22Rv1 (cell line): ENCODE measurements around the gene MTFMT.

Experiments used
- H3K27ac ChIP-seq: fragments of 450-650 bp; 2 replicates; pipeline ENCODE4 v1.5.1; 2017
- ZFX ChIP-seq: fragments of 450-650 bp; IDR thresholded peaks from 2 replicates; pipeline ENCODE4 v1.6.1; 2017; ENCODE audit warnings: antibody characterized with exemption, borderline replicate concordance
- TF ChIP-seq, protein P1 (sequence below): fragments of 450-650 bp; IDR thresholded peaks from 2 replicates; pipeline ENCODE4 v1.5.1; 2017; ENCODE audit warnings: mild to moderate bottlenecking

The MTFMT gene

DNA sequence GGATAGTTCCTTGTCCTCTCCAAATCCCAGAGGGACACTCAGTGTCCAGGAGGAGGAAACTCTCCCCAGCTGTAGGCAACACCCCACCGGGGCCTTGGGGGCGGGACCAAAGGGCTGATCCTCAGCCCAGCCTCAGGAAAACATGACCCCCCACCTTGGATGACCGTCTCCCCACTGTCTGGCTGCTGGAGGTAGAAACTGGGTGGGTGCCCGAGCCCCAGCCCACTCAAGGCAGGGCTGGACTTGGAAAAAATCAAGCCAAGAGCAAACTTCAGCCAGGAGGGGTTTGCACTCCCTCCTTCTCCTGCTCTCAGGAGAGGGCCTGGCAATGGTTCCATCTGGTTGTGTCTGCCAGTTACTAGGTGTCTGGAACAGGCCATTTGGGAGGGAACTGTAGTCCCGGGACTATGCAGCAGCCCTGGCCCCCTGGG lies 42.0 kb upstream of the MTFMT start:
- H3K27ac ChIP-seq = no peak overlapping the region
- TF ChIP-seq, protein P1, sequence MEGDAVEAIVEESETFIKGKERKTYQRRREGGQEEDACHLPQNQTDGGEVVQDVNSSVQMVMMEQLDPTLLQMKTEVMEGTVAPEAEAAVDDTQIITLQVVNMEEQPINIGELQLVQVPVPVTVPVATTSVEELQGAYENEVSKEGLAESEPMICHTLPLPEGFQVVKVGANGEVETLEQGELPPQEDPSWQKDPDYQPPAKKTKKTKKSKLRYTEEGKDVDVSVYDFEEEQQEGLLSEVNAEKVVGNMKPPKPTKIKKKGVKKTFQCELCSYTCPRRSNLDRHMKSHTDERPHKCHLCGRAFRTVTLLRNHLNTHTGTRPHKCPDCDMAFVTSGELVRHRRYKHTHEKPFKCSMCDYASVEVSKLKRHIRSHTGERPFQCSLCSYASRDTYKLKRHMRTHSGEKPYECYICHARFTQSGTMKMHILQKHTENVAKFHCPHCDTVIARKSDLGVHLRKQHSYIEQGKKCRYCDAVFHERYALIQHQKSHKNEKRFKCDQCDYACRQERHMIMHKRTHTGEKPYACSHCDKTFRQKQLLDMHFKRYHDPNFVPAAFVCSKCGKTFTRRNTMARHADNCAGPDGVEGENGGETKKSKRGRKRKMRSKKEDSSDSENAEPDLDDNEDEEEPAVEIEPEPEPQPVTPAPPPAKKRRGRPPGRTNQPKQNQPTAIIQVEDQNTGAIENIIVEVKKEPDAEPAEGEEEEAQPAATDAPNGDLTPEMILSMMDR = no peak
- no peak for TF ChIP-seq ZFX

DNA sequence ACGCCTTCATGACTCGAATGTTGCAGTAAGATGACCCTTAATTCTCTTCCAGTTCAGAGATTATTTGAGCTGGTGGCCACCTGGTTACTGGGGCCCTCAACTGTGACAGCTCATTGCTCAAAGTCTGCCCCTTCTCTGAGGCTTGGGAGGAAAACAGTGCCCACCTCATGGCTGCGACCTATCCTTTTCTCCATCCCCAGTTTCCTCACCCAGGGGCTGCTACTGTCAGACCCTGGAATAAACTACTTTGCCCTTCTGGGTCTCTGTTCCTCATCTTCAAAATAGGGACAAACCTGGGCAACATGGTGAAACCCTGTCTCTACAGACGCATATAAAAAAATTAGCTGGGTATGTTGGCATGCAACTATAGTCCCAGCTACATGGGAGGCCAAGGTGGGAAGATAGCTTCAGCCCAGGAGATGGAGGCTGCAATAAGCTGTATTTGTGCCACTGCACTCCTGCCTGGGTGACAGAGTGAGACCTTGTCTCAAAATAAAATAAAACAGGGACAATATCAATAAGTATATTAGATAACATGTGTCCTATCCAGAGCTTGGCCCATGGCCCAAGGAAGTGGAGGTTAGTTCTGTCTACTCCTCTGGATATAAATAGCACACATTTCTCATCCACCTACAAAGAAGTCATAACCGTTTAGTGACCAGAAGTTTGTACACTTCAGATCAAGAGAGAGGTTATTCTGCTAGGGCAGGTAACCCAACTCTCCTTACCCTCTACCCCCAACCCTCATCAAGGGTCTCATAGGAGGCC lies 40.5 kb upstream of the MTFMT start:
- no peak overlapping the region for H3K27ac ChIP-seq
- TF ChIP-seq ZFX = no peak
- TF ChIP-seq, protein P1 = no peak

DNA sequence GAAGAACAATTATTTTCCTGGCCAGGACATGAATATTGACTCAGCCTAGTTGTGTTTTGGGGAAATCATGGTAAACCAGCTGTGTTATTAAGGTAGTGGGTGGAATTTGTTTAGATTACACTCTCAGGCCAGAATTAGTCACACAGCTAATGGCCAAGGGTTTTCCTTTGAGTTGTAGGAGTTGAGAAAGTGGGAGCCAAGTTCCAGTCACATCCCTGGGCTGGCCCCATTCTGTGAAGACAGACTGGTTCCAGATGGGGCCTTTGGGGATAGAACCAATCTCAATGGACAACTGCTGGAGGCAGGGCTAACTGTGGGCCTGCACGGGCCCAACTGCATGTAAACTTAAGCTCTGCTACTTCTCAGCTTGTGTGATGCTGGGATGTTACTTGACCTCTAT lies 39.7 kb upstream of the MTFMT start:
- no peak for TF ChIP-seq ZFX
- TF ChIP-seq, protein P1 = no peak
- H3K27ac ChIP-seq = no peak overlapping the region

DNA sequence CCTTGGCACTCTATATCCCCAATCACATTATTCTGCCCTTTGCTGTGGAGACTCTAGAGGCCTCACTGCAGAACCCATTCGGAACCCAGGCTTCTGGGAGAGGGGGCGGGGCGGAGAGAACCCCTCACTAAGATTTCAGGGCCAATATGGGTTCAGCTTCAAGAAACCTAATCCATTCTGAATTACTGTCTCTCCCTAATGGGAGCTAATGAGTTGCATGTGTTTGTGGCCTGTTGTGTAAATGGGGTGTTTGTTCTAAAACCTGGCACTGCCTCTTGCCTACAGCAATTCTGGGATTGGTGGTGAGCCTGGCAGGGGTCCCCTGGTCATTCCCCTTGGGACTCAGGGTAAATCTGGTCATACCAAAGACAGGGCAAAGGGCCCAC lies 39.0 kb upstream of the MTFMT start:
- no peak overlapping the region for H3K27ac ChIP-seq
- TF ChIP-seq, protein P1 = no peak
- TF ChIP-seq ZFX = no peak

DNA sequence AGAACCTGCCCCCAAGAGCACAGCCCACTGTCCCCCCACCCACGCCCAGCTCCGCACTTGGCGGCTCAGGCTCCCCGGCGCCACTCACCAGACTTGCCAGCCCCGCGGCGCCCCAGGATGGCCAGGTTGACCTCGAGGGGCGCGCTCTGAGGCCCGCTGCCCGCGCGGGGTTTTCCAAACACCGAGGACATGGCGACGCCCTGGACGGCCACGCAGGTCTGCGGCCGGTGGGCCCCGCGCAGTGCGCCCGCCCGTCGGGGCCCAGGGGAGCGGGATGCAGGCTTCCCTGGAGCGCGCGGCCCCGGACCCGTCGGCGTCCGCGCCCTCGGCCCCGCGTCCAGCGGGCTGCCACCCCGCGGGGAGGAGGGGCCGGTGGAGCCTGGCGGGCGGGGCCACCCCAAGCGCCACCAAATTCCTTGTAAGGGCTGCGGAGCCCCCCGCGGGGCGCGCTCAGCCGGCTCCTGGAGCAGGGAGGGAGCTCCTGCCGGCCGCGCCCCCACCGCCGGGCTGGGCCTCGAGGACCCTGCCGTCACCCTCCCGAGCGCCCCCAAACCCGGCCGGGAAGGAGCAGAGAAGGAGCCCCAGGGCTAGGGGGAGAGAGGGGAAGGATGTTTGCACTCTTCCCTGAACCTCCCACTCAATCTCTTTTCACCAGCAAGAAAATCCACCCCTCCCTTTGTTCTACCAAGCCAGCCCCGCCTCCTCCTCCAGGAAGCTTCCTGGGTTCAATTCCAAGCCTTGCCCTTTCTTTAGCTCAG lies 38.4 kb upstream of the MTFMT start, which contains the start of gene RASL12:
Gene RASL12, minus strand, starts transcription at position 347 of the 758 bp plus-strand sequence. Its CDS starts 156 bp downstream, at position 191.
- TF ChIP-seq, protein P1 = no peak
- no peak for TF ChIP-seq ZFX
- no peak within 1 kb of the TSS for H3K27ac ChIP-seq

DNA sequence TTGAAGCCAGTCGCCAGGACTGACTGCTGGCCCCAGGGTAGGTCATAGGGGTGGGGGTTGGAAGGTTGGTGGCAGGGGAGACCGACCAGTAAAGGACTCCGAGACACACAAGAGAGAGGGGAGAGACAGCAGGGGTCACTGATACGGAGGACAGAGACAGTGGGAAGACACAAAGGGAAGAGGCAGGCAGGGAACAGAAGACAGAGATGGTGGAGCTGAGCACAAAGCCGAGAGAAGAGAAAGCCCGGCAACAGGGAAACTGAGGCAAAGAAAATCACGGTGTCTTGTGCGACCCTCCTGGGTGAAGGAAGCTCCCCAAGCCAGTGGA lies 37.8 kb upstream of the MTFMT start:
- no peak overlapping the region for H3K27ac ChIP-seq
- TF ChIP-seq, protein P1 = no peak
- TF ChIP-seq ZFX = no peak
